ENCODE results near the gene OR10AD1.
A peak's percentile ranks its signal among the peaks of the same experiment; 100 is the strongest.
"Not testable (repeated sequence)": the region's sequence is repeated elsewhere in the genome, so short reads cannot be mapped to it uniquely, and the experiment has no call there.

The OR10AD1 gene, protein sequence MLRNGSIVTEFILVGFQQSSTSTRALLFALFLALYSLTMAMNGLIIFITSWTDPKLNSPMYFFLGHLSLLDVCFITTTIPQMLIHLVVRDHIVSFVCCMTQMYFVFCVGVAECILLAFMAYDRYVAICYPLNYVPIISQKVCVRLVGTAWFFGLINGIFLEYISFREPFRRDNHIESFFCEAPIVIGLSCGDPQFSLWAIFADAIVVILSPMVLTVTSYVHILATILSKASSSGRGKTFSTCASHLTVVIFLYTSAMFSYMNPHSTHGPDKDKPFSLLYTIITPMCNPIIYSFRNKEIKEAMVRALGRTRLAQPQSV

GRCh38 chr12:48203192-48203591 lies at the start of gene OR10AD1:
TSS of gene OR10AD1 (minus strand) at chr12:48203292. CDS start at chr12:48203292, 0 bp downstream.
- DNase-seq = no peak

GRCh38 chr12:48247181-48247966 lies 44.3 kb upstream of the OR10AD1 start:
- no peak for DNase-seq

DNA sequence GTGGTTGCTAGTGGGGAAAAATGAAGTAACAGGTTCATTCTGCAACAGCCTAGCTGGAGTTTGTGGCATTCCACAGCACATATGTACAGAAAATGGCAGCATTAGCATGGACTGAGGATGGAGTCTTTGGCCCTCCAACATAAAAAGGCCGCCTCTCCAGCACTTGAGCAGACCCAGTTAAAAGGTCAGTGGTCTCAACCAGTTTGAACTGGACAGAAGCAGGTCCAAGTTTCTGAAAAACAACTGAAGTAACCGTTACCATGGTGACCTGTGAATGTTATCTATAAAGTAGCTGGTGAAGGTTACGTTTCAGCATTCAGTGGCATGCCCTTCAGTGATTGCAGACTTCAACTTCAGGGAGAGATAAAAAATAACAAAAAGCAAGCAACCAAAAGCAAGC lies 34.1 kb upstream of the OR10AD1 start:
- DNase-seq = no peak

GRCh38 chr12:48235796-48236333 lies 32.8 kb upstream of the OR10AD1 start:
- DNase-seq = no peak

- not testable (repeated sequence) for DNase-seq
Observed at GRCh38 chr12:48231169-48231958, 28.3 kb upstream of the OR10AD1 start.

DNA sequence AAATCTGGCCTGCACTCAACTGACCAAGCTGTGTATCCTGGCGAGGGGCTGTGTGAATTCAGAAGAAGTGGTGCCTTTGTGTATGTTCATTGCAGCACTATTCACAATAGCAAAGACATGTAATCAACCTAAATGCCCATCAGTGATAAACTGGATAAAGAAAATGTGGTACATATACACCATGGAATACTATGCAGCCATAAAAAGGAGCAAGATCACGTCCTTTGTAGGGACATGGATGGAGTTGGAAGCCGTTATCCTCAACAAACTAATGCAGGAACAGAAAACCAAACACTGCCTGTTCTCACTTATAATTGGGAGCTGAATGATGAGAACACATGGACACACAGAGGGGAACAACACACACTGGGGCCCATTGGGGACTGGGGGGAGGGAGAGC lies 21.4 kb upstream of the OR10AD1 start:
- not testable (repeated sequence) for DNase-seq

GRCh38 chr12:48221645-48222044 lies 18.6 kb upstream of the OR10AD1 start:
- DNase-seq = no peak

GRCh38 chr12:48220701-48221100 lies 17.6 kb upstream of the OR10AD1 start:
- DNase-seq = no peak

DNA sequence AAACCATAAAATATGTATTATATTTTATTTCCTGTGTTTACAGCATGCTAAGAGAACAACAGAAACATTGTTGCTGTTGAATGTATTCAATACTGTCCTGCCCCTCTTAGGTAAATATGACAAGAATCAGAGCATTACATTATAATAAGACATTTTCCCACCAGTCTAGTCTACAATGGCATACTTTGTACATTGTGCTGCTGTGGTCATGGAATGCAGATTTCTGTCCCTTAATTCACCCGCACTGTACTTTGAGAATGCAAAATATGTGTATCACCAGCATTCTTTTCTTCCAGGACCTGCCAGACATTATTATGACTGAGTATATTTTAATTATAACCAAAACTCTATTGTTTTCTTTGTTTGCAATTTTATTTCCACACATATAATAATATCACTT lies 16.5 kb upstream of the OR10AD1 start:
- no peak for DNase-seq

- no peak for DNase-seq
Observed at GRCh38 chr12:48216785-48217184, 13.7 kb upstream of the OR10AD1 start.

- not testable (repeated sequence) for DNase-seq
Observed at GRCh38 chr12:48209495-48209894, 6.4 kb upstream of the OR10AD1 start.

- DNase-seq = no peak
Observed at GRCh38 chr12:48202766-48203165, 326 bp downstream of the OR10AD1 start.

GRCh38 chr12:48201516-48201915 lies 1.6 kb downstream of the OR10AD1 start:
- DNase-seq = no peak

DNA sequence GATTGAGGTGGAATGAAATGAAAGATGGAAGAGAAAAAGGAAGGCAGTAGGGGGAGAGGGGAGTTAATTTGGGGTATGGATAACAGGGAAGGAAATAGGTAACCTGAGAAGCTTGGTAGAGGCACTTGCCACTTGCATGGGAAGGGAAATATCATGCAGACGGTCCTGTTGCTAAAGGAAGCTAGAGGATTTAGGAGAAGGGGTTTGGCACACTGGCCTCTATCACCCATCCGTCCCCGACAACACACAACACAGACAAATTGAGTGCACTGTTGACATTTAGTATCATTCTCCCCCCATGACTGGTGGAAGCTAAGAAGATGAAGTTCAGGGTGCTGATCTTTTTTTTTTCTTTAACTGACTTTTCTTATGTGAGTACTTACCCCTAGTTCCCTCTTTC lies 2.0 kb downstream of the OR10AD1 start:
- DNase-seq = no peak

GRCh38 chr12:48199774-48200221 lies 3.3 kb downstream of the OR10AD1 start:
- no peak for DNase-seq

DNA sequence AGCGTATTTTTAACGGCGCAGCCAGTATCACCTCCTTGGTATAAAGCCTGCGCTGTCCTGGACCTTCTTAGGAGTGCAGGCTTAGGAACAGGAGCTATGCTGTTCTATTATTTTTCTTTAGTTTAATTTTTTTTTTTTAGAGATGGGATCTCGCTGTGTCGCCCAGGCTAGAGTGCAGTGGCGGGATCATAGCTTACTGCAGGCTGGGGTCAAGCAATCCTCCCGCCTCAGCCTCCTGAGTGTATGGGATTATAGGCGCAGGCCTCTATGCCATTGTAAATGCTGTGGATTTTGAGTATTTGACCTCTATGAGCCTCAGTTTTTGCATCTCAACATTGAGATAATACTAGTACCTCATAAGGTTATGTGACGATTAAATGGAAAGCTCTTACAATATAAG lies 4.1 kb downstream of the OR10AD1 start:
- no peak for DNase-seq

DNA sequence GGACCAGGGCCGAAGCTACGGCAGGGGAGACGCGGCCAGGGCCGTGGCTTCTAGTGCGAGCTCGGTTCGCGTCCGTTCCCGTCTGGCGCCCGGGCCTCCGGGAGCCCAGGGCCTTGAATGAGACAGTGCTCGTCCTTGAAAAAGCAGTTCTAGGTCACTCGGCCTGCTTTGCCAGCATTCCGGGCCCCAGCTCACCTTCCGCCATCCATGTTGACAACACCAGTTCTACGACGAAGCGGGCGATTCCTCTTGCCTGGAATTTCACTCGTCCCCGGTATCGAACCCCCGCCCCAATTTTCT lies 4.5 kb downstream of the OR10AD1 start:
- peak; percentile 19 to 48 for DNase-seq

DNA sequence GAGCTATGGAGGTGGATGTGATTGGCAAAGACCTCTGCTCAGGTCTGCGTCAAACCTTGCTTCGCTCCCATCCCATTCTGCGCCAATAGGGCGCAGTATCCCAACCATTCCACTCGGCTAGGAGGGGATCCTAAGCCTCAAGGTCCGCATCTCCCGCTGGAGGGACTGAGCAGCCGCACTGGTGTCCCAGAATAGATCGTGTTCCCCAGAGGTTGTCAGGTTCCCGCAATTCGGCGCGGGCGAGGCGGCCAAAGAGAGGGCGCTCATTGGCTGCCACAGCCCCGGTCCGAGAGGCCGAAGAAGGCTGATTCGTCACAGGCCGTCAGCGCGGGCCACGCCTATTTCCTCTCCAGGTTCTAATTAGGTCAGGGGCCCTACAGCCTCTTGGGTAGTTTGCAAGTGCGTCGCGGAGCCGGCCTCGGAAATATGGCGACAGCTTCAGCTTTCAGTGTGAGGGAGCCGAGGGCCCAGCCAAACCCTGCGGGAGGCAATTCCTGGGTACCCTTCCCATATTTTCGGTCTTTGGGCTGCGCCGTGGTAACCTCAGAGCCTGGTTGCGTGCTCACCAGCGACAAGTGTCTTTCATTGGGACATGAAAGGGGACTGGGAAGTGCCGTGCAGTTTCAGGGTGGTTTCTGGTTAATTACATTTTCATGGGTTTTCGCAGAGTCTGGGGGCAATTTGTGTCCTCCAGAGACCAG lies 5.0 kb downstream of the OR10AD1 start:
- DNase-seq = peak; percentile 97

- peak; percentile 31 to 55 for DNase-seq
Observed at GRCh38 chr12:48197549-48197970, 5.5 kb downstream of the OR10AD1 start.

- no peak for DNase-seq
Observed at GRCh38 chr12:48194799-48195201, 8.3 kb downstream of the OR10AD1 start.

DNA sequence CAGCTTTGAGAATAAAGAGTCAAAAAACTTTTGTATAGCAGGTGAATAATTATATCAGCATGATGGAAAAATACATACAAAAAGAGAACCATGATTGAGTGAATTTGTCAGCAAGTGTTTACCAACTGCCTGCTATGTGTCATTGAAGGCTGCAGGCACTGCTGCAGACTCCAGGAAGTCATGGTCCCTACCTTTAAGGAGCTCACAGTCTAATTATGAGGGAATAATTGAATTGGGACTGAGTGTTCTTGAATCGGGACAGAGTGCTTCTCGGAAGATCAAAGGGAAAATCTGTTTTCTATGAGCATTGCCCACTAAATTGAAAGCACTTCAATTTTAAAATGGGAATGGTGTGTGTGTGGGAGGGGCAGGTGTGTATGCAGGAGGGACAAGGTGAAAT lies 9.5 kb downstream of the OR10AD1 start:
- no peak for DNase-seq

DNA sequence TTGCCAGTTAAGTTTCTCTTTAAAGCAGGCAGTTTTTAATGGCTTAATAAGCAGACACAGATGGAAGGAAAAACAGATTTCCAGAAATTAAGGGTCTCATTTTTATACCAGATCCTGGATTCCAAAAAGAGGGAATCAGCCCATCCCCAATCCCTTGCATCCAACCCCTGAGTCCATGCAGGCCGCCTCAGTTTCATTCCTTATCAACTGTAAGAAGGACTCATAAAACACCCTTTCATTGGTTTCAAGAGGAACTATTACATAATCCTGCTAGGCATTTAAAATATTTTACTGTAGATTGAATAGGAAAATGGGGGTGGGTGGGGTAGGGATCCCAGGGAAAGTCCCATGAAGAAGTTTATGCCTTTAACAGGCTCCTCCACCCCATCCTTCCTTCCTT lies 10.2 kb downstream of the OR10AD1 start:
- DNase-seq = no peak

GRCh38 chr12:48191096-48191495 lies 12.0 kb downstream of the OR10AD1 start:
- no peak for DNase-seq

Data from SHP77 (cell line).